H9 (cell line): ENCODE data around the gene APOB. TPM values are rescaled to one million over a fixed set of nuclear protein-coding genes. Genes with fewer than 3 reads are reported as not detected.

Source experiments
- DNase-seq: peaks from one replicate; pipeline ENCODE4 v3.0.0-alpha.2; 2017
- H2AFZ ChIP-seq: one replicate; pipeline ENCODE4 v1.6.1; 2013; ENCODE audit warnings: mild to moderate bottlenecking, low read length, control low read depth, moderate library complexity
- H2AK5ac ChIP-seq: 2 replicates; pipeline ENCODE4 v1.6.1; 2013; ENCODE audit warnings: low read length, control low read depth, mixed read lengths; ENCODE audit not compliant: insufficient read length
- H2BK120ac ChIP-seq: one replicate; pipeline ENCODE4 v1.6.1; 2013; ENCODE audit warnings: low read depth, mild to moderate bottlenecking, low read length, control low read depth, inconsistent platforms; ENCODE audit not compliant: poor library complexity, severe bottlenecking
- H2BK12ac ChIP-seq: 2 replicates; pipeline ENCODE4 v1.6.1; 2013; ENCODE audit warnings: low read length, control low read depth, mixed read lengths, low read depth; ENCODE audit not compliant: insufficient read length
- H2BK15ac ChIP-seq: 2 replicates; pipeline ENCODE4 v1.6.1; 2013; ENCODE audit warnings: low read depth, low read length, control low read depth
- H2BK20ac ChIP-seq: one replicate; pipeline ENCODE4 v1.6.1; 2013; ENCODE audit warnings: low read depth, mild to moderate bottlenecking, low read length, control low read depth, inconsistent platforms; ENCODE audit not compliant: poor library complexity, severe bottlenecking
- H2BK5ac ChIP-seq: 2 replicates; pipeline ENCODE4 v1.6.1; 2013; ENCODE audit warnings: low read length, control low read depth, mixed read lengths; ENCODE audit not compliant: insufficient read length
- H3K14ac ChIP-seq: 2 replicates; pipeline ENCODE4 v1.6.1; 2013; ENCODE audit warnings: low read length, control low read depth; ENCODE audit not compliant: insufficient read depth
- H3K18ac ChIP-seq: 2 replicates; pipeline ENCODE4 v1.6.1; 2013; ENCODE audit warnings: low read depth, mild to moderate bottlenecking, mixed read lengths, low read length, control low read depth; ENCODE audit not compliant: insufficient read length
- H3K23ac ChIP-seq: 2 replicates; pipeline ENCODE4 v1.6.1; 2013; ENCODE audit warnings: low read length, control low read depth, mixed read lengths, low read depth; ENCODE audit not compliant: insufficient read length
- H3K23me2 ChIP-seq: 2 replicates; pipeline ENCODE4 v1.6.1; 2013; ENCODE audit warnings: low read depth, mild to moderate bottlenecking, mixed read lengths, low read length, control low read depth; ENCODE audit not compliant: insufficient read length, poor library complexity, severe bottlenecking
- H3K27ac ChIP-seq: 2 replicates; pipeline ENCODE4 v1.5.1; 2013; ENCODE audit warnings: low read length, control low read depth, mixed read lengths, low read depth; ENCODE audit not compliant: insufficient read length
- H3K27me3 ChIP-seq: 2 replicates; pipeline ENCODE4 v1.6.1; 2013; ENCODE audit warnings: low read length, control low read depth, inconsistent platforms; ENCODE audit not compliant: insufficient read depth
- H3K4ac ChIP-seq: 2 replicates; pipeline ENCODE4 v1.6.1; 2013; ENCODE audit warnings: low read depth, mild to moderate bottlenecking, control low read depth, inconsistent platforms, low read length, moderate library complexity
- H3K4me1 ChIP-seq: 2 replicates; pipeline ENCODE4 v1.6.1; 2013; ENCODE audit warnings: low read length, control low read depth, inconsistent platforms; ENCODE audit not compliant: insufficient read depth
- H3K4me2 ChIP-seq: 2 replicates; pipeline ENCODE4 v1.6.1; 2013; ENCODE audit warnings: low read length, control low read depth, mixed read lengths; ENCODE audit not compliant: insufficient read length, insufficient read depth
- H3K56ac ChIP-seq: 2 replicates; pipeline ENCODE4 v1.6.1; 2013; ENCODE audit warnings: low read depth, mild to moderate bottlenecking, mixed read lengths, low read length, control low read depth; ENCODE audit not compliant: insufficient read length
- H3K79me1 ChIP-seq: 2 replicates; pipeline ENCODE4 v1.6.1; 2013; ENCODE audit warnings: low read depth, mild to moderate bottlenecking, moderate library complexity, low read length, control low read depth, inconsistent platforms; ENCODE audit not compliant: insufficient read depth, poor library complexity, severe bottlenecking
- H3K79me2 ChIP-seq: 2 replicates; pipeline ENCODE4 v1.6.1; 2013; ENCODE audit warnings: low read length, control low read depth, inconsistent platforms; ENCODE audit not compliant: insufficient read depth
- H3K9ac ChIP-seq: 2 replicates; pipeline ENCODE4 v1.6.1; 2013; ENCODE audit warnings: low read length, control low read depth, mixed read lengths; ENCODE audit not compliant: insufficient read length; ENCODE audit errors: extremely low read depth
- H3K9me3 ChIP-seq: one replicate; pipeline ENCODE4 v1.6.1; 2013; ENCODE audit warnings: low read depth, low read length, inconsistent platforms; ENCODE audit not compliant: control insufficient read depth
- H3T11ph ChIP-seq: one replicate; pipeline ENCODE4 v1.6.1; 2013; ENCODE audit warnings: mild to moderate bottlenecking, low read length, control low read depth, inconsistent platforms
- H4K20me1 ChIP-seq: one replicate; pipeline ENCODE4 v1.6.1; 2013; ENCODE audit not compliant: control insufficient read depth, insufficient read length, insufficient read depth
- H4K5ac ChIP-seq: 2 replicates; pipeline ENCODE4 v1.6.1; 2013; ENCODE audit warnings: low read depth, mild to moderate bottlenecking, mixed read lengths, low read length, control low read depth; ENCODE audit not compliant: insufficient read length
- H4K8ac ChIP-seq: replicated peaks from 2 replicates; pipeline ENCODE4 v1.6.1; 2013; ENCODE audit warnings: low read length, control low read depth, mixed read lengths, low read depth; ENCODE audit not compliant: insufficient read length
- H4K91ac ChIP-seq: 2 replicates; pipeline ENCODE4 v1.6.1; 2013; ENCODE audit warnings: low read depth, mild to moderate bottlenecking, moderate library complexity, mixed read lengths, low read length, control low read depth; ENCODE audit not compliant: insufficient read length
- H3K27ac Mint-ChIP-seq, 3 experiments: 2 replicates in 2 of 3; 3 replicates in 1 of 3; pipeline ENCODE4 v1.8.0; 2020 to 2021; ENCODE audit warnings: mixed read lengths in 3 of 3, mild to moderate bottlenecking in 1 of 3, moderate library complexity in 1 of 3
- H3K27me3 Mint-ChIP-seq: 2 replicates; pipeline ENCODE4 v1.8.0; 2021; ENCODE audit warnings: low read depth, mild to moderate bottlenecking, moderate library complexity, mixed read lengths
- H3K36me3 Mint-ChIP-seq, 3 experiments: 2 replicates in 2 of 3; 3 replicates in 1 of 3; pipeline ENCODE4 v1.8.0; 2020 to 2021; ENCODE audit warnings: low read depth in 3 of 3, mixed read lengths in 3 of 3; ENCODE audit not compliant: insufficient read depth in 1 of 3
- H3K4me1 Mint-ChIP-seq, 2 experiments: 2 replicates each; pipeline ENCODE4 v1.8.0; 2020; ENCODE audit warnings: mixed read lengths in 2 of 2
- H3K4me3 Mint-ChIP-seq, 2 experiments: 2 replicates in 1 of 2; 3 replicates in 1 of 2; pipeline ENCODE4 v1.8.0; 2020 to 2021; ENCODE audit warnings: mild to moderate bottlenecking in 2 of 2, mixed read lengths in 2 of 2, moderate library complexity in 1 of 2
- H3K9me3 Mint-ChIP-seq, 2 experiments: 2 replicates in 1 of 2; 3 replicates in 1 of 2; pipeline ENCODE4 v1.8.0; 2020; ENCODE audit warnings: mild to moderate bottlenecking in 2 of 2, mixed read lengths in 2 of 2, moderate library complexity in 1 of 2
- WGBS: extraction: QIAGEN DNeasy Blood & Tissue Kit; methylation state at CpG from one replicate; pipeline ENCODE4 v1.1.7; 2013; ENCODE audit warnings: missing lambda C conversion rate, low lambda C conversion rate, mixed read lengths; ENCODE audit not compliant: insufficient read length; ENCODE audit errors: extremely low coverage; 5-methylcytosine and 5-hydroxymethylcytosine counted together
- total RNA-seq: library from RNA; stranded (reverse); gene quantifications from 2 replicates; pipeline ENCODE4 v1.2.1, GENCODE V29; 2021
- TF ChIP-seq, protein P1 (sequence below): fragments of 200-600 bp; sonication (generic); conservative IDR thresholded peaks from 3 replicates; pipeline ENCODE4 v1.8.0; 2021; ENCODE audit warnings: antibody characterized with exemption, mild to moderate bottlenecking

The APOB gene
- total RNA-seq, 1 experiment from 2014 or later: 0.26 TPM

DNA sequence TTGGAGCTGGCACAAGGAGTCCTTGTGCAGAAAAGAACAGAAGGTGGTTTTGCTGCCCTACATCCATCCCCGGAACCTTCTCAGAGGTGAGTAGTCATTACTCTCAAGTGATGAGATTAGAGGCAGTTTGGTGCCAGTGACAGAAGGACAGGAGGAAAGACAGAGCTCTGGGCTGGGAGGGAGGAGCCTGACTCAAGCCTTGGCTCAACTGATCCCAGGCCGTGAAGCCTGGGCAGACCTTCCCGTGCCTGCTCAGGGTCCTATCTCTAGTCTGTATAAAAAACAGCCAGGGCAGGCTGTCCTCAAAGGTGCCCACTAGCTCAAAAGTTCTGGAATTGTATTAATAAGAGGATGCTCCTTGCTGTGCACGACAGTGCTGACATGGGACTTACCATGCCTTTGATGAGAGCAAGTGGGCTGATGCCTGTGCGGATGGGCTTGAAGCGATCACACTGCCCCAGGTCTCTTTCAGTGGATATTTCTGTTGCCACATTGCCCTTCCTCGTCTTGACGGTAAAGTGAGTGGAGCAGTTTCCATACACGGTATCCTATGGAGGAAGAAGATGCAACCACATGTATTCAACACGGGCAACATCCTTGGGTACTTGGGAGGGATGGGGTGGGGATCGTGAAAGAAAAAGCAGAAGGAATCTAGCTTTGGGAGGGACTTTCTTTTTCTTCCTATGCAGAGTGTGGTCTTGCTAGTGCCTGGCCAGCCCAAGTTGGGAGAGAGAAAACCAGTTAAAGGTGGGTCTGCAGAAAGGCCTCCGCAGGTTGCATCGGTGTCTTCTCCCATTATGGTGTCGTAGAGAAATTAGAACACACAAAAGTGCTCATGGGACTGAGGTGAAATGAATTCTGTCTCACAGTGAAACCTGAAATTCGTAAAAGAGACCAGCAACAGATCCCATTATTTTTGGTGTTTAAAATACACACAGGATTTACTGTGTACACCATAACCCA lies 6.9 kb downstream of the APOB start:
- H3K9ac ChIP-seq: no peak overlapping the region
- H3K9me3 Mint-ChIP-seq: no peaks in the 10 kb centered on the region; a peak in 1 of 5 replicates
- no peak overlapping the region for H3K4ac ChIP-seq
- no peak overlapping the region for H4K5ac ChIP-seq
- no peak overlapping the region for H2BK120ac ChIP-seq
- H3K27ac ChIP-seq: no peak overlapping the region
- no peak overlapping the region for H3T11ph ChIP-seq
- no peaks in the 10 kb centered on the region for H3K4me1 Mint-ChIP-seq
- H3K14ac ChIP-seq: no peak overlapping the region
- 0 out of 7 replicates have a peak overlapping the region, but pooled peaks of 1 of the 3 experiments have one; percentile 17 for H3K27ac Mint-ChIP-seq
- H3K27me3 ChIP-seq: no peaks in the 10 kb centered on the region
- no peak overlapping the region for H3K4me3 Mint-ChIP-seq
- H4K91ac ChIP-seq: no peak overlapping the region
- no peaks in the 10 kb centered on the region for H4K20me1 ChIP-seq
- no peak overlapping the region for H3K23ac ChIP-seq
- H3K56ac ChIP-seq: no peak overlapping the region
- no CpG with 5 or more reads among the region's 15 CpGs for WGBS
- H3K4me1 ChIP-seq: no peaks in the 10 kb centered on the region
- H2AFZ ChIP-seq: no peak overlapping the region
- H2BK20ac ChIP-seq: no peak overlapping the region
- H2BK12ac ChIP-seq: no peak overlapping the region
- no peaks in the 10 kb centered on the region for H3K36me3 Mint-ChIP-seq
- H3K27me3 Mint-ChIP-seq: peaks cover 7% of the 10 kb centered on the region
- no peaks in the 10 kb centered on the region for H3K23me2 ChIP-seq
- no peak overlapping the region for H4K8ac ChIP-seq
- H3K79me2 ChIP-seq: no peaks in the 10 kb centered on the region
- TF ChIP-seq, protein P1, sequence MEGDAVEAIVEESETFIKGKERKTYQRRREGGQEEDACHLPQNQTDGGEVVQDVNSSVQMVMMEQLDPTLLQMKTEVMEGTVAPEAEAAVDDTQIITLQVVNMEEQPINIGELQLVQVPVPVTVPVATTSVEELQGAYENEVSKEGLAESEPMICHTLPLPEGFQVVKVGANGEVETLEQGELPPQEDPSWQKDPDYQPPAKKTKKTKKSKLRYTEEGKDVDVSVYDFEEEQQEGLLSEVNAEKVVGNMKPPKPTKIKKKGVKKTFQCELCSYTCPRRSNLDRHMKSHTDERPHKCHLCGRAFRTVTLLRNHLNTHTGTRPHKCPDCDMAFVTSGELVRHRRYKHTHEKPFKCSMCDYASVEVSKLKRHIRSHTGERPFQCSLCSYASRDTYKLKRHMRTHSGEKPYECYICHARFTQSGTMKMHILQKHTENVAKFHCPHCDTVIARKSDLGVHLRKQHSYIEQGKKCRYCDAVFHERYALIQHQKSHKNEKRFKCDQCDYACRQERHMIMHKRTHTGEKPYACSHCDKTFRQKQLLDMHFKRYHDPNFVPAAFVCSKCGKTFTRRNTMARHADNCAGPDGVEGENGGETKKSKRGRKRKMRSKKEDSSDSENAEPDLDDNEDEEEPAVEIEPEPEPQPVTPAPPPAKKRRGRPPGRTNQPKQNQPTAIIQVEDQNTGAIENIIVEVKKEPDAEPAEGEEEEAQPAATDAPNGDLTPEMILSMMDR: no peak
- H3K18ac ChIP-seq: no peak overlapping the region
- H3K79me1 ChIP-seq: no peaks in the 10 kb centered on the region
- DNase-seq: no peak
- no peak overlapping the region for H3K4me2 ChIP-seq
- no peak overlapping the region for H2AK5ac ChIP-seq
- no peaks in the 10 kb centered on the region for H3K9me3 ChIP-seq
- H2BK5ac ChIP-seq: no peak overlapping the region
- H2BK15ac ChIP-seq: no peak overlapping the region
